Glutamatergic neuron (in vitro differentiated cells): ENCODE measurements around the gene ALKBH7. TPM values are rescaled to one million over a fixed set of nuclear protein-coding genes. Genes with fewer than 3 reads are reported as not detected.
"Not testable (repeated sequence)": the region's sequence is repeated elsewhere in the genome, so short reads cannot be mapped to it uniquely, and the experiment has no call there.

Experiments used
- DNase-seq: peaks from one replicate; pipeline ENCODE4 v3.0.0; 2022
- H3K27ac Mint-ChIP-seq: one replicate; pipeline ENCODE4 v1.8.0; 2020; ENCODE audit warnings: mild to moderate bottlenecking, mixed read lengths, inconsistent platforms; ENCODE audit not compliant: unreplicated experiment
- H3K27me3 Mint-ChIP-seq: one replicate; pipeline ENCODE4 v1.8.0; 2020; ENCODE audit warnings: mild to moderate bottlenecking, moderate library complexity, mixed read lengths, inconsistent platforms; ENCODE audit not compliant: unreplicated experiment
- H3K36me3 Mint-ChIP-seq: one replicate; pipeline ENCODE4 v1.8.0; 2020; ENCODE audit warnings: mild to moderate bottlenecking, mixed read lengths, inconsistent platforms; ENCODE audit not compliant: unreplicated experiment
- H3K4me1 Mint-ChIP-seq: one replicate; pipeline ENCODE4 v1.8.0; 2020; ENCODE audit warnings: mild to moderate bottlenecking, low read depth, mixed read lengths, inconsistent platforms; ENCODE audit not compliant: unreplicated experiment
- H3K4me3 Mint-ChIP-seq: one replicate; pipeline ENCODE4 v1.8.0; 2020; ENCODE audit warnings: mild to moderate bottlenecking, mixed read lengths, inconsistent platforms; ENCODE audit not compliant: unreplicated experiment
- H3K9me3 Mint-ChIP-seq: one replicate; pipeline ENCODE4 v1.8.0; 2020; ENCODE audit warnings: mild to moderate bottlenecking, moderate library complexity, mixed read lengths, inconsistent platforms; ENCODE audit not compliant: unreplicated experiment
- CTCF ChIP-seq: fragments of 200-600 bp; sonication (generic); IDR thresholded peaks from one replicate; pipeline ENCODE4 v1.5.0; 2021; ENCODE audit not compliant: partially characterized antibody, unreplicated experiment
- total RNA-seq: library from RNA; stranded (reverse); fragmentation: NEBNext Ultra II Directional; extraction: Animal tissue kit (Norgen Biotek cat#: 25700); gene quantifications from one replicate; pipeline ENCODE4 v1.2.1, GENCODE V29; 2021; ENCODE audit not compliant: unreplicated experiment

The ALKBH7 gene
- total RNA-seq, 1 donor from 2014 or later = 66.8 TPM

DNA sequence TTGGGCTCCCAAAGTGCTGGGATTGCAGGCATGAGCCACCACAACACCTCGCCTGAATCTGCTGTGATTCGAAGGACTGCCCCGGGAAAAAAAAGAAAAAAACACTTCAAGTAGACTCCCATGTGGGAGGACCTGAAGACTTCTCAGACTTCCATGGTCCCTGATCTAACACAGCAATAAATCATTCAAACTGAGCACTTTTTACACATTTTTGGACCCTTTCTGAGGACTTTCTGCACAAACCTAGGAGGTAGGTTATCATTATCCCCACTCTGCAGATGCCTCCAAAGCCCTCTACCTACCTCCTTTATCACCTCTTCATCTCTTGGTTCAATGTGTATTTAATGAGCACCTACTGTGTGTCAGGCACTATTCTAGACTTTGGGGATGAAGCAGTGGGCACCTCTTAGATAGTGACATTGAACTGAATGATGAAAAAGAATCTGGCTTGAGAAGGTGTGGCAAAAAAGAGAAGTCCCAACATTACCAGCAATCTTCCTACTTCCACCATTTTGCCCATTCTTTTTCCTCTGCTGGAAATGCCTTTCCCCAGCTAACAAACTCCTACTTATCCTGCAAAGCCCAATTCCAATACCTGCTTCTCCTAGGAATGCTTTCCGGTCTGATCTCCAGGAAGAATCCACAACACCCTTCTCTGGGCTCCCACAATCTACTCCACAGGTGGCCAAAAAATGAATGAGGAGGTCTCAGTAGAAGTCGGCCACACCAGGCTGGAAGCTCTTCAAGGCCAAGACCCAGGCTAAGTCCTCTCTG, 12.8 kb upstream of the ALKBH7 start:
- Mint-ChIP-seq H3K27ac (no peak overlapping the region), H3K4me1 (no peaks in the 10 kb centered on the region), H3K36me3 (no peaks in the 10 kb centered on the region), H3K4me3 (no peak overlapping the region), H3K9me3 (peaks cover 4% of the 10 kb centered on the region), H3K27me3 (peaks cover 3% of the 10 kb centered on the region)
- TF ChIP-seq CTCF = no peak
- DNase-seq = no peak

- not testable (repeated sequence) for H3K4me1 Mint-ChIP-seq, H3K27ac Mint-ChIP-seq, H3K9me3 Mint-ChIP-seq, DNase-seq, H3K27me3 Mint-ChIP-seq, H3K4me3 Mint-ChIP-seq, H3K36me3 Mint-ChIP-seq
Observed at GRCh38 chr19:6360445-6360844, 12.1 kb upstream of the ALKBH7 start.

DNA sequence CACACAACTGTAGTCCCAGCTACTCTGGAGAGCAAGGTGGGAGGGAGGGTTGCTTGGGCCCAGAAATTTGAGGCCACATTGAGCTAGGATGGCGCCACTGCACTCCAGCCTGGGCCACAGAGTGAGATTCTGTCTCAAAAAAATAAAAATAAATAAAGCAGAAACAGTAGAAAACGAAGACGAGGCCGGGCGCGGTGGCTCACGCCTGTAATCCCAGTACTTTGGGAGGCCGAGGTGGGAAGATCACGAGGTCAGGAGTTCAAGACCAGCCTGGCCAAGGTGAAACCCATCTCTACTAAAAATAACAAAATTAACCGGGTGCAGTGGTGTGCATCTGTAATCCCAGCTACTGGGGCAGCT, 11.8 kb upstream of the ALKBH7 start:
- H3K9me3 Mint-ChIP-seq, H3K27me3 Mint-ChIP-seq, H3K4me1 Mint-ChIP-seq, H3K36me3 Mint-ChIP-seq, DNase-seq, H3K27ac Mint-ChIP-seq: not testable (repeated sequence)
- H3K4me3 Mint-ChIP-seq = peak overlapping the region; percentile 88

- no peaks in the 10 kb centered on the region for H3K36me3 Mint-ChIP-seq
- peak overlapping the region; percentile 52 for H3K27ac Mint-ChIP-seq
- H3K4me1 Mint-ChIP-seq = no peaks in the 10 kb centered on the region
- no peak for DNase-seq
- TF ChIP-seq CTCF = no peak
- peaks cover 4% of the 10 kb centered on the region for H3K9me3 Mint-ChIP-seq
- H3K27me3 Mint-ChIP-seq = peaks cover 3% of the 10 kb centered on the region
- H3K4me3 Mint-ChIP-seq = peak overlapping the region; percentile 88
Observed at GRCh38 chr19:6362027-6362350, 10.6 kb upstream of the ALKBH7 start.

- Mint-ChIP-seq H3K4me3 (peak overlapping the region; percentile 88), H3K36me3 (no peaks in the 10 kb centered on the region), H3K27me3 (peaks cover 3% of the 10 kb centered on the region), H3K4me1 (no peaks in the 10 kb centered on the region), H3K27ac (peak overlapping the region; percentile 52), H3K9me3 (peaks cover 4% of the 10 kb centered on the region)
- DNase-seq = no peak
- TF ChIP-seq CTCF = no peak
Observed at GRCh38 chr19:6362351-6362801, 10.2 kb upstream of the ALKBH7 start.

DNA sequence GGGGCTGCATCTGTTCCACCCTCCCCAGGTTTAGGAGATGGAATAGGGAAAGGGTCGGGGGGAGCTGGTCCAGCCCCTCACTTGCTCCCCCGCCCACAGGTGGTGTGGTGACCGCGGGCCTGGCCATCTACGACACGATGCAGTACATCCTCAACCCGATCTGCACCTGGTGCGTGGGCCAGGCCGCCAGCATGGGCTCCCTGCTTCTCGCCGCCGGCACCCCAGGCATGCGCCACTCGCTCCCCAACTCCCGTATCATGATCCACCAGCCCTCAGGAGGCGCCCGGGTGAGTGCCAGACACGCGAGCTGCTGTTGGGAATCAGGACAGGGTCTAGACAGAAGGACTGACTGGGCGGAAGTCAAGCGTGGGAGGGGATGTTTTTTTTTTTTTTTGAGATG, 8.2 kb upstream of the ALKBH7 start:
- H3K4me1 Mint-ChIP-seq = no peaks in the 10 kb centered on the region
- no peak overlapping the region for H3K27ac Mint-ChIP-seq

More for the DNA sequence above, 8.2 kb upstream of the ALKBH7 start:
- Mint-ChIP-seq H3K9me3 (peaks cover 4% of the 10 kb centered on the region), H3K4me3 (no peak overlapping the region), H3K36me3 (no peaks in the 10 kb centered on the region), H3K27me3 (peaks cover 3% of the 10 kb centered on the region)
- no peak for DNase-seq
- TF ChIP-seq CTCF = no peak
